ENCODE measurements around the gene ZNF512B.
"Not testable (repeated sequence)": the region's sequence is repeated elsewhere in the genome, so short reads cannot be mapped to it uniquely, and the experiment has no call there.

Gene ZNF512B

GRCh38 chr20:63917811-63918210 is 51.9 kb downstream of the ZNF512B start:
- no peak for TF ChIP-seq CTCF (IDR thresholded peaks at IDR 0.05; ENCODE audit: low read depth, low read length)
- Histone ChIP-seq H3K36me3 (no peaks in the 10 kb centered on the region; the same call in 1 of the 2 replicates), H3K27me3 (ENCODE audit: insufficient read depth, low read depth, severe bottlenecking) (no peaks in the 10 kb centered on the region), H3K9me3 (ENCODE audit: severe bottlenecking) (no peaks in the 10 kb centered on the region), H3K4me3 (ENCODE audit: low read depth, low read length) (no peak overlapping the region), H3K27ac (no peak overlapping the region)
- DNase-seq: no peak

- not testable (repeated sequence) for H3K36me3 ChIP-seq; H3K27ac ChIP-seq; H3K27me3 ChIP-seq (ENCODE audit: insufficient read depth, low read depth, severe bottlenecking); H3K9me3 ChIP-seq (ENCODE audit: severe bottlenecking); H3K4me3 ChIP-seq (ENCODE audit: low read depth, low read length); DNase-seq
Observed at GRCh38 chr20:63916371-63916939, 53.3 kb downstream of the ZNF512B start.

GRCh38 chr20:63915471-63915870 is 54.3 kb downstream of the ZNF512B start:
- H3K4me3 ChIP-seq (ENCODE audit: low read depth, low read length): no peak overlapping the region
- H3K9me3 ChIP-seq (ENCODE audit: severe bottlenecking): no peaks in the 10 kb centered on the region
- DNase-seq: no peak
- no peaks in the 10 kb centered on the region for H3K36me3 ChIP-seq
- no peak overlapping the region for H3K27ac ChIP-seq
- no peak for TF ChIP-seq CTCF (IDR thresholded peaks at IDR 0.05; ENCODE audit: low read depth, low read length)
- no peaks in the 10 kb centered on the region for H3K27me3 ChIP-seq (ENCODE audit: insufficient read depth, low read depth, severe bottlenecking)

GRCh38 chr20:63913768-63914167 is 56.0 kb downstream of the ZNF512B start:
- no peak overlapping the region for H3K4me3 ChIP-seq (ENCODE audit: low read depth, low read length)
- no peak for DNase-seq
- no peaks in the 10 kb centered on the region for H3K36me3 ChIP-seq
- TF ChIP-seq CTCF (IDR thresholded peaks at IDR 0.05; ENCODE audit: low read depth, low read length): no peak
- no peak overlapping the region for H3K27ac ChIP-seq
- H3K27me3 ChIP-seq (ENCODE audit: insufficient read depth, low read depth, severe bottlenecking): no peaks in the 10 kb centered on the region
- no peaks in the 10 kb centered on the region for H3K9me3 ChIP-seq (ENCODE audit: severe bottlenecking)

- H3K27ac ChIP-seq: no peak overlapping the region
Observed at GRCh38 chr20:63911176-63911575, 58.6 kb downstream of the ZNF512B start.

GRCh38 chr20:63908008-63908682 is 61.6 kb downstream of the ZNF512B start:
- H3K36me3 ChIP-seq: no peaks in the 10 kb centered on the region
- no peak for DNase-seq
- H3K27me3 ChIP-seq (ENCODE audit: insufficient read depth, low read depth, severe bottlenecking): no peaks in the 10 kb centered on the region
- no peak overlapping the region for H3K27ac ChIP-seq
- TF ChIP-seq CTCF (IDR thresholded peaks at IDR 0.05; ENCODE audit: low read depth, low read length): no peak
- no peaks in the 10 kb centered on the region for H3K9me3 ChIP-seq (ENCODE audit: severe bottlenecking)
- H3K4me3 ChIP-seq (ENCODE audit: low read depth, low read length): no peak overlapping the region

More at GRCh38 chr20:63911176-63911575, 58.6 kb downstream of the ZNF512B start:
- H3K36me3 ChIP-seq: no peaks in the 10 kb centered on the region
- DNase-seq: no peak
- TF ChIP-seq CTCF (IDR thresholded peaks at IDR 0.05; ENCODE audit: low read depth, low read length): no peak
- no peak overlapping the region for H3K4me3 ChIP-seq (ENCODE audit: low read depth, low read length)
- no peaks in the 10 kb centered on the region for H3K9me3 ChIP-seq (ENCODE audit: severe bottlenecking)
- H3K27me3 ChIP-seq (ENCODE audit: insufficient read depth, low read depth, severe bottlenecking): no peaks in the 10 kb centered on the region

All from WERI-Rb-1 (cell line).